Activated CD8-positive, alpha-beta memory T cell treated with anti-CD3 and anti-CD28 coated beads for 36 hours (primary cell): Measurements from ENCODE around the gene SPEG. TPM values are rescaled to one million over a fixed set of nuclear protein-coding genes. Genes with fewer than 3 reads are reported as not detected.

Experiments
- CTCF ChIA-PET: fragments of 350-600 bp; sonication (Branson Sonifier 250); formaldehyde crosslinking; loops from one replicate; lab custom pipeline; 2021; ENCODE audit warnings: antibody characterized with exemption; lab: Charles Lee
- POLR2A ChIA-PET: fragments of 350-600 bp; sonication (Branson Sonifier 250); formaldehyde crosslinking; loops from one replicate; lab custom pipeline; 2021; ENCODE audit warnings: antibody characterized with exemption; lab: Charles Lee
- total RNA-seq, 2 experiments: library from RNA; stranded (reverse); gene quantifications; one replicate each; pipeline ENCODE4 v1.2.3, GENCODE V29; 2021

Gene SPEG
- total RNA-seq, 2 experiments from 2014 or later = 0.78 to 0.95 TPM

GRCh38 chr2:219508444-219508734 is 73.7 kb downstream of the SPEG start:
- CTCF ChIA-PET = interaction anchor here (3.4 kb wide), 1 partner anchor 12 kb away, joined by 26 read pairs; the partner anchor contains the start of gene GMPPA
- POLR2A ChIA-PET = interaction anchor here (0.6 kb wide), 1 partner anchor 45 kb away, joined by 5 read pairs; no protein-coding TSS in a partner anchor

- CTCF ChIA-PET = interaction anchor here (0.9 to 3.4 kb wide), 6 partner anchors 13 to 57 kb away, joined by 3 to 26 read pairs (median 3); partner anchors contain the start of gene GMPPA
- POLR2A ChIA-PET = interaction anchor here (0.6 to 1.5 kb wide), 2 partner anchors 10 to 46 kb away, joined by 5 to 6 read pairs; partner anchors contain the start of gene GMPPA
Observed at GRCh38 chr2:219508971-219509779, 74.5 kb downstream of the SPEG start.

DNA sequence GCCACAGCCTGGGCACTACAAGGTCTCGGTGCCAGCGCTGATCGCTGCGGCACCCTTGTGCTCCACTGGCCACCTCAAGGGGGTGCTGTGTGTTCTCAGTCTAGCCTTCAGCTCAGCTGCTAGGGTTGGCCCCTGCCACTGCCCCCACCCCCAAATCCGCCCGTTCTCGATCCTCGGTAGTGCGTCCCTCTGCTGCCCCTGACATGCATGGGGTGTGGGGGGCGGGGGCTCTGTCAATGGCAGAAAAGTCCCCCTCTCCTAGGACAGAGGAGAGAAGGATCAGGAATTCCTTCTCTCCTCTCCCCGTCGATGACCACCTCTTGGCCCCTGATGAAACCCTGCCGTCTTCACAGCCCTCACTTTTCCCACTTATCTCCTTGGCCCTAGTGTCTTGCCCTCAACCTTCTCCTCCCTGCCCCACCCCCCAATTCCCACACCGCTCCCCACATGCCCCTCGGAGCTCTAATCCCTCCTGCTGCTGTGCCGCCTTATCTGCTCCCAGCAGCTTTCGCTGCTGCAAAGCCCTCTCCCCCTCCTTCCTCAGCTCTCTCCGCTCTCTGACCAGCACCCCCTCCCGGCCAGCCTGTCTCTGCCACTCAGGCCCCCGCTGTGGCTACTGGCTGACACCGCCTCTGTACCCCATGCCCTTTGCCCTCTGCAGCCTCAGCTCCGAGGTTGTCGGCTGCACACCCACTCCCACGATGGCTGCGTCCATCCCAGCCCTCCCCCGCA is 75.3 kb downstream of the SPEG start:
- CTCF ChIA-PET = interaction anchor here (0.6 to 3.4 kb wide), 13 partner anchors 9 to 1360 kb away, joined by 3 to 26 read pairs (median 3); partner anchors contain the start of gene GMPPA
- POLR2A ChIA-PET = interaction anchor here (1.5 kb wide), 1 partner anchor 11 kb away, joined by 6 read pairs; the partner anchor contains the start of gene GMPPA

- ChIA-PET POLR2A (no interaction called here), CTCF (interaction anchor here (0.6 to 3.4 kb wide), 10 partner anchors 12 to 1361 kb away, joined by 3 to 26 read pairs (median 3); partner anchors contain the start of gene GMPPA)
Observed at GRCh38 chr2:219510512-219511135, 76.0 kb downstream of the SPEG start.

DNA sequence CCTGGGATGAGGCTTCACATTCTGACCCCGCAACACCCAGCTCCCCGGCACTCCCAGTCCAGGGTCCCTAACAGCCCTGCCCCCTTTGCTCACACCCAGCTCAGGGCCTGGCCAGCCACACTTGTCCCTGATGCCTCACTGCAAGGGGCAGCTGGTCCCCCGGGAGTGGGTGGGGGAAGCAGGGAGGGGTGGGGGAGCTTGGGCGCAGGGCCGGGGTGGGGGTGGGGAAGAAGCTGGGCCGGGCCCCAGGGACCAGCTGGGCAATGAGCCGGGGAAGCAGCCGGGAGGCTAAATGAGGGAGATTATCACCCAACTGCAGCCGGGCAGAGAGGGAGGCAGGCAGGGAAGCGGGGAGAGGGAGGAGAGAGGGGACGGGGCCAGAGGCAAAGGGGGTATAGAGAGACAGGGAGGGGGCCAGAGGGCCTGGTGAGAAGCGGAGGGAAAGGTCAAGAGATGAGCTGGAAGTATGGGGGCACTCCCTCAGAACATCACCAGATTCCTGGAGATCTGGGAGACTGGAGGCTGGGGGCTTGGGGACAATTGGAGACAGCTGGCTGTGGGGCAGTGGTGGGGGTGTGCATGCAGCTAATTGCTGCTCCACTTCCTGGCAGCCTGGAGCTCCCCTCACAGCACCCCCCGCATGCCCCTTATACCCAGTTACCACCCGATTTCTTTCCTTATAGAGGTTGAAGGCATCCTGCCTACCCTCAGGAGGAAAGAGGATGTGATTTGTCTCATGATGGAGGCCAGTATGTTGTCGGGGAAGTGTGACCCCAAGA is 77.1 kb downstream of the SPEG start:
- ChIA-PET POLR2A (no interaction called here), CTCF (interaction anchor here (1.5 to 2.2 kb wide), 2 partner anchors 16 to 35 kb away, joined by 4 to 5 read pairs; a partner anchor contains a TSS)

GRCh38 chr2:219512524-219513216 is 78.0 kb downstream of the SPEG start:
- CTCF ChIA-PET = interaction anchor here (2.2 kb wide), 1 partner anchor 36 kb away, joined by 4 read pairs; no protein-coding TSS in a partner anchor

DNA sequence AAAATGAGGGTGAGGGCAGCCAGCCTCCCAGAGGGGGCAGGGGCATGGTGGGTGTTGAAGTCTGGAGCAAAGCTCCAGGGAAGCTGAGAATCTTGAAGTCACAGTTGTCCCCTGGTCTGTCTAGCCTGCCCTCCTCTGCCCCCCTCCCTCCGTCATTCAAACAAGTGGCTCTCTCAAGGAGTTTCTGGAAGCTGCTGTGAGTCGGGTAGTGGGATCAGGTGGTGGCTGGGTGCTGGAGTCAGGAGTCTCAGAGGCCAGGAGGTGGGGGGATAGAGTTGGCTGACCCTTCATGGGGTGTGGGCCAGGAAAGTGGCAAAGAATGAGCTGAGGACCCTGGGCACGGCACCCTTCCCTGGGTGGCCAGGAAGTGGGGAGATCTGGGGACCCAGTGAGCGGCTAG is 79.1 kb downstream of the SPEG start:
- ChIA-PET POLR2A (no interaction called here), CTCF (no interaction called here)

More at GRCh38 chr2:219512524-219513216, 78.0 kb downstream of the SPEG start:
- POLR2A ChIA-PET = no interaction called here

DNA sequence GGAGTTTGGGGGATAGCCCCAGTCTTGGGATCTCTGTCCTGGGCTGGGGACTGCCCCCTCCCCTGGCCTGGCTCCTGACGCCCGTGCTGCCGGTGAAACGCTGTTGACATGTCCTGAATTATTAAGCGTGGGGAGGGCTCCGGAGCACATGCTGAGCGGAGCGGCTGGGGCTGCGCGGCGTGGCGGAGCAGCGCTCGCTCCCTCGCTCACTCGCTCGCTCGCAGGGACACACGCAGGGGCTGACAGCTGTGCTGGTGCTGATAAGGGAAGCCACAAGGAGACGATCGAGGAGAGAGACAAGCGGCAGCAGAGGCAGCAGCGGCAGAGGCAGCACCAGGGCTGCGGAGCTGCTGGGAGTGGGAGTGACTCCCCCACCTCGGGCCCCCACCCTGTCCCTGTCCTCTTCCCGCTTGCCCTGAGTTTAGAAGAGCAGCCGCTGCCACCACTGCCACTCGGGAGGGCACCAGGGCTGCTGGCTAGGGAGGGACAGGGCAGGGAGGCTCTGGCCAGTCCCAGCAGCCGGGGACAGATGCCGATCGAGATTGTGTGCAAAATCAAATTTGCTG is 79.6 kb downstream of the SPEG start, which contains the start of gene ASIC4:
Gene ASIC4 (plus strand): TSS at position 287 of the 566 bp plus-strand sequence. CDS start 243 bp downstream, at position 530.
- ChIA-PET CTCF (no interaction called here), POLR2A (no interaction called here)

DNA sequence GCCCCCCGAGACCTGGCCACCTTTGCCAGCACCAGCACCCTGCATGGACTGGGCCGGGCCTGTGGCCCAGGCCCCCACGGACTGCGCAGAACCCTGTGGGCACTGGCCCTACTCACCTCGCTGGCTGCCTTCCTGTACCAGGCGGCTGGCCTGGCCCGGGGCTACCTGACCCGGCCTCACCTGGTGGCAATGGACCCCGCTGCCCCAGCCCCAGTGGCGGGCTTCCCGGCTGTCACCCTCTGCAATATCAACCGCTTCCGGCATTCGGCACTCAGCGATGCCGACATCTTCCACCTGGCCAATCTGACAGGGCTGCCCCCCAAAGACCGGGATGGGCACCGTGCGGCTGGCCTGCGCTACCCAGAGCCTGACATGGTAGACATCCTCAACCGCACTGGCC is 80.2 kb downstream of the SPEG start:
- ChIA-PET CTCF (interaction anchor here (0.8 kb wide), 2 partner anchors 55 to 113 kb away, joined by 3 read pairs; no protein-coding TSS in a partner anchor), POLR2A (no interaction called here)

DNA sequence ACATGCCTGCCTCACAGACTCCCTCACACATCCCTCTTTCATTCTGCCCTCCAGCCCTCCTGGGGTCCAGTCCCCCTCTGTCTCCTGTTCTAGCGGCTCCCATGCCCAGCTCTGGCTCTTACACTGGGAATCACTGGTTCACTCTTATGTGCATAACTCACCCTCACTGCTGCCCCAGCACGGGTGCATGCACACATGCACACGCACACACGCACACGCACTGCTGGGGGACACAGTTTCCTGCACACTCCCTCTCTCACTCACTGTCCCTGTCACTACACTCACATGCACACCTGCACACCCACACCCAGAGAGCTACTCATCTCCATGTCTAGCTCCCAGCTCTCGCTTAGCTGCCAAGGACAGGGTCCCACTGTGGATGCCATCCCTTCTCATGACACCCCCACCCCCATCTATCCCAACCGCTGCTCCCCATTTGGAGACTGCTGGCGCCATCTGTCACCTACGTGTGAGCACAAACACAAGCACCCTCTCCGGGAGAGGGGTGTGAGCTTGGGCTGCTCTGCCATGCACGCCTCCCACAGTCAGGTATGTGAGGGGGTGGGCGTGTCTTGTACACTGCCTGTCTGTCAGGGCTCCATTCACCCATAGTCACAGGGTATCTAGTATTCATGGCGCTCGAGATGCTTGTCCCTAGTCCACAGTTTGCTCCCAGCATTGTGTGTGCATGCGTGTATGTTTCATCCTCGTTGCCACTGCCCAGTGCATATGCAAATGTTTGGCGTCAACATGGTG is 81.4 kb downstream of the SPEG start:
- ChIA-PET CTCF (interaction anchor here (0.7 to 0.8 kb wide), 2 partner anchors 76 to 114 kb away, joined by 3 read pairs; no protein-coding TSS in a partner anchor), POLR2A (no interaction called here)

GRCh38 chr2:219516888-219517287 is 82.2 kb downstream of the SPEG start:
- POLR2A ChIA-PET = no interaction called here
- CTCF ChIA-PET = interaction anchor here (0.7 to 2.0 kb wide), 2 partner anchors 13 to 76 kb away, joined by 3 to 5 read pairs; no protein-coding TSS in a partner anchor

DNA sequence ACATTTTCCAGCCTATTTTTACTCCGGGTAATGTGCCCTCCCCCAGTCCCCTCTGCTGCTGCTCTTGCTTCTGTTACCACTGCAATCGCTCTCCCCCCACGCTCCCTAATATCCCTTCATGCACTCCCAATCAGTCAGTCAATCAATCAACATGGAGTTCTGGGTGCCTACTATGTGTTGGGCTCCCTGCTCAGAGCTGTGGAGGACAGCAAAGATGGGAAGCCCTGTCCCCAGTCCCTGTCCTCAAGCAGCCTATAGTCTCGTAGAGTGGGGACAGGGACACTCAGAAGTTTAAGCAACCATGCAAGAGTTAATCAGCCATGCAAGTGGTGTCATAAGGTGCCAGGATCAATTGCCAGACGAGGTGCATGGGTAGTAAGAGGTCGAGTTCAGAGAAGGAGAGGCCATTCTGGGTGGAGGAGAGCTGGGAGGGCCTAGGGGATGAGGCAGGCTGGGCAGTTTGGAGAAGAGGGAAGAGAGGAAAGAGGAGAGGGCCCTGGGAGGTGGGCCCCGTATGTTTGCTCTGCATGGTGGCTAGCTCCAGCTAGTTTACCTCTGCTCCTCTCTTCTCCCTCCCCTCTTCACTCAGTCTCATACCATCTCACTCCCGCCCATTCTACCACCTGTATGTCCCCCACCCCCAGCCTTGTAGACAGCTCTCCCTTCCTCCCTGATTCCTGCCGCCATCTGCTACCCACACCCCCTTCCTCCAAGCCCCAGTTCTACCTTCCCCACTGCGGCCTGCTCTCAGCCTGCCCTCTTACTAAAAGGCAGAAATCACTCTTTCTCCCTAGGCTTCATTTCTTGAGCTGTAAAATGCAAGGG is 83.5 kb downstream of the SPEG start:
- ChIA-PET CTCF (interaction anchor here (0.9 to 2.0 kb wide), 7 partner anchors 8 to 55 kb away, joined by 3 to 7 read pairs (median 3); a partner anchor contains a TSS), POLR2A (no interaction called here)

DNA sequence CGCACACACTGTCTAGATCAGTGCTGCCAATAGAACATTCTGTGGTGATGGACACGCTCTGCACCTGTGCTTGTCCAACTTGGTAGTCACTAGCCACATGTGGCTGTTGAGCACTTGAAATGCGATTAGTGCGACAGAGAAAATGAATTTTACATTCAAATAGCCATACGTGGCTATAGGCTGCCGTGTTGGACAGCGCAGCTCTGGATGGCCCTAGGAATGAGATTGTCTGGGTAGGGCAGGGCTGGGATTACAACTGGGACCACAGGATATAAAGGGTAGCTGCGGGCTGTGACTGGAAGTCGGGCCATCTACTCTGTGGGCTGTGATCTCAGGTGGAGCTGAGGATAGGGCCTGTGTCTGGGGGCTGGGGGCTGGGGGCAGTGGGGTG is 84.9 kb downstream of the SPEG start:
- ChIA-PET POLR2A (no interaction called here), CTCF (interaction anchor here (0.6 to 1.3 kb wide), 2 partner anchors 10 to 45 kb away, joined by 3 read pairs; no protein-coding TSS in a partner anchor)

DNA sequence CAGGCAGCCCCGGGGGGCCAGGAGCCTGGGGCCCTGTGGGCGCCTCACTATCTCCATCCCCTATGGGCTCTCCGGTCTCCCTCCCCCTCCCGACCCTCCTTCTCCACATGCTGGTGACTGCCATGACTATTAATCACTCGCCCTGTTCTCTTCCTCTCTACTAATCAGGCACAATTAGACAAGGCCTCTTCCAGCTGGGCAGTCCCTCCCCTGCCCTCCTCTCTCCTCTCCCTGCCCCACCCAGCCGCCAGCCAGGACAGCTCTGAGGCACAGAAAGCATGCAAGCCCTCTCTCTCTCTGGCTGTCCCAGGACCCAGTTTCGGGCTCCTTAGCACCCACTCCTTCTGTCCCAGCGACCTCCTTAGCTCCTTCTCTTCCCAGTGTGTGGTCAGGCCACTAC is 85.4 kb downstream of the SPEG start:
- POLR2A ChIA-PET = no interaction called here
- CTCF ChIA-PET = interaction anchor here (1.4 to 1.7 kb wide), 3 partner anchors 9 to 118 kb away, joined by 4 to 10 read pairs (median 6); no protein-coding TSS in a partner anchor

- ChIA-PET CTCF (interaction anchor here (0.6 to 1.7 kb wide), 5 partner anchors 8 to 581 kb away, joined by 3 to 10 read pairs (median 4); no protein-coding TSS in a partner anchor), POLR2A (no interaction called here)
Observed at GRCh38 chr2:219521066-219521880, 86.6 kb downstream of the SPEG start.
